Neuronal stem cell (in vitro differentiated cells): Measurements from ENCODE around the gene TRPC4AP.
A peak's percentile ranks its signal among the peaks of the same experiment; 100 is the strongest.
"Not testable (repeated sequence)": the region's sequence is repeated elsewhere in the genome, so short reads cannot be mapped to it uniquely, and the experiment has no call there.

Source experiments
- DNase-seq: peaks from one replicate; pipeline ENCODE4 v3.0.0-alpha.2; 2013; ENCODE audit warnings: low spot score
- H2AFZ ChIP-seq: one replicate; pipeline ENCODE4 v1.6.1; 2013; ENCODE audit warnings: mild to moderate bottlenecking, low read length, inconsistent platforms
- H2AK5ac ChIP-seq: 2 replicates; pipeline ENCODE4 v1.6.1; 2013; ENCODE audit warnings: low read depth, mild to moderate bottlenecking, inconsistent platforms, low read length, moderate library complexity, mixed read lengths
- H2BK120ac ChIP-seq: 2 replicates; pipeline ENCODE4 v1.6.1; 2013; ENCODE audit warnings: low read depth, mild to moderate bottlenecking, inconsistent platforms, low read length, moderate library complexity, mixed read lengths
- H2BK12ac ChIP-seq: one replicate; pipeline ENCODE4 v1.6.1; 2013; ENCODE audit warnings: low read length, inconsistent platforms
- H2BK15ac ChIP-seq: 2 replicates; pipeline ENCODE4 v1.6.1; 2013; ENCODE audit warnings: mild to moderate bottlenecking, low read length, inconsistent platforms, mixed read lengths
- H2BK5ac ChIP-seq: one replicate; pipeline ENCODE4 v1.6.1; 2013; ENCODE audit warnings: inconsistent platforms, mild to moderate bottlenecking, low read length, moderate library complexity
- H3K14ac ChIP-seq: one replicate; pipeline ENCODE4 v1.6.1; 2013; ENCODE audit warnings: low read length, inconsistent platforms
- H3K18ac ChIP-seq: 2 replicates; pipeline ENCODE4 v1.6.1; 2013; ENCODE audit warnings: low read length, inconsistent platforms
- H3K23ac ChIP-seq: 2 replicates; pipeline ENCODE4 v1.6.1; 2013; ENCODE audit warnings: low read depth, mild to moderate bottlenecking, mixed read lengths, low read length, inconsistent platforms; ENCODE audit not compliant: poor library complexity
- H3K27ac ChIP-seq: replicated peaks from 3 replicates; pipeline ENCODE4 v1.5.1; 2013; ENCODE audit warnings: low read length, inconsistent platforms
- H3K27me3 ChIP-seq, 3 experiments: 2 replicates each; pipeline ENCODE4 v1.6.1; 2013; ENCODE audit warnings: low read length in 3 of 3, mild to moderate bottlenecking in 2 of 3, inconsistent platforms in 1 of 3, low read depth in 1 of 3, mixed read lengths in 1 of 3, moderate library complexity in 1 of 3; ENCODE audit not compliant: control insufficient read depth in 3 of 3, insufficient read depth in 3 of 3
- H3K36me3 ChIP-seq, 2 donors: replicated peaks in 1 of 2; 2 replicates each; pipeline ENCODE4 v1.6.1; 2013; ENCODE audit warnings: low read length in 2 of 2; ENCODE audit not compliant: control insufficient read depth in 2 of 2, insufficient read depth in 2 of 2
- H3K4ac ChIP-seq: 2 replicates; pipeline ENCODE4 v1.6.1; 2013; ENCODE audit warnings: inconsistent platforms, mild to moderate bottlenecking, low read length, moderate library complexity
- H3K4me1 ChIP-seq, 2 donors: 1 replicate in 1 of 2; 2 replicates in 1 of 2; pipeline ENCODE4 v1.6.1; 2013; ENCODE audit warnings: low read length in 2 of 2, low read depth in 1 of 2; ENCODE audit not compliant: control insufficient read depth in 2 of 2, insufficient read depth in 1 of 2
- H3K4me2 ChIP-seq: one replicate; pipeline ENCODE4 v1.6.1; 2013; ENCODE audit warnings: mild to moderate bottlenecking, low read length, inconsistent platforms; ENCODE audit not compliant: insufficient read depth, poor library complexity, severe bottlenecking
- H3K4me3 ChIP-seq, 2 donors: 2 replicates each; pipeline ENCODE4 v1.5.1; 2013; ENCODE audit warnings: low read length in 2 of 2, mild to moderate bottlenecking in 2 of 2, inconsistent platforms in 1 of 2, moderate library complexity in 1 of 2
- H3K79me1 ChIP-seq: one replicate; pipeline ENCODE4 v1.6.1; 2013; ENCODE audit warnings: low read depth, mild to moderate bottlenecking, inconsistent platforms, low read length, moderate library complexity
- H3K9ac ChIP-seq: one replicate; pipeline ENCODE4 v1.6.1; 2013; ENCODE audit warnings: mild to moderate bottlenecking, low read depth, low read length, inconsistent platforms; ENCODE audit not compliant: poor library complexity
- H3K9me3 ChIP-seq, 2 donors: replicated peaks in 1 of 2; 2 replicates each; pipeline versions ENCODE3 to v1.6.1; 2013; ENCODE audit warnings: low read length in 2 of 2, mild to moderate bottlenecking in 2 of 2, inconsistent platforms in 1 of 2, low read depth in 1 of 2, mixed read lengths in 1 of 2, moderate library complexity in 1 of 2; ENCODE audit not compliant: control insufficient read depth in 2 of 2, insufficient read depth in 1 of 2
- H4K8ac ChIP-seq: one replicate; pipeline ENCODE4 v1.6.1; 2013; ENCODE audit warnings: low read depth, mild to moderate bottlenecking, inconsistent platforms, low read length, moderate library complexity
- H4K91ac ChIP-seq: one replicate; pipeline ENCODE4 v1.6.1; 2013; ENCODE audit warnings: low read length, low read depth, mild to moderate bottlenecking, inconsistent platforms; ENCODE audit not compliant: poor library complexity
- WGBS, 2 donors: extraction: QIAGEN DNeasy Blood & Tissue Kit; methylation state at CpG; one replicate each; pipeline ENCODE4 v1.1.7; 2013; ENCODE audit warnings: missing lambda C conversion rate in 2 of 2, mixed read lengths in 1 of 2; ENCODE audit not compliant: insufficient read length in 2 of 2, insufficient replicate concordance in 1 of 2; ENCODE audit errors: extremely low coverage in 2 of 2; 5-methylcytosine and 5-hydroxymethylcytosine counted together

Gene TRPC4AP

DNA sequence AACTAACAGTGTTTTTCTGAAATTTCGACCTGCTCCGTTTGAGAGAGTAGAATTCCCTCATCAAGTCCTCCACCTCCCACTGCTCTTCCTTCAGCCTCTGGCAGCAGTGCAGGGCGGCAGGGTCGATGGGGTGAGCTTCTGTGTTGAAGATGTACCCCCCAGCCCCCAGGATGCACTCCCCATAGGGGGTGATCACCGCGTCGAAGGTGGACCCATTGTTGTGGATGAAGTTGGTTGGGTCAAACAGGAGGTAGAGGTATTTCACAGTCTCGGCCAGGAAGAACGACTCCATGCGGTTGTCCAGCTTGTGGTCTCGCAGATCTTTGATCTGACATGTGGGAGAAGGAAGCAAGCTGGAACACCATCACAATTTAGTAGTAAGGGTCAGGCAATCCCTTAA is 23.0 kb upstream of the TRPC4AP start:
- H3K18ac ChIP-seq, result no peak overlapping the region
- H2BK5ac ChIP-seq, result no peak overlapping the region
- no peaks in the 10 kb centered on the region for H3K4me1 ChIP-seq
- no peak overlapping the region for H3K14ac ChIP-seq
- no peaks in the 10 kb centered on the region for H3K9me3 ChIP-seq
- H4K8ac ChIP-seq, result no peak overlapping the region
- no peak overlapping the region for H4K91ac ChIP-seq
- DNase-seq, result no peak
- H2BK12ac ChIP-seq, result no peak overlapping the region
- H3K79me1 ChIP-seq, result no peaks in the 10 kb centered on the region
- no peak overlapping the region for H3K4ac ChIP-seq
- no peak overlapping the region for H2AFZ ChIP-seq
- H3K23ac ChIP-seq, result peak overlapping the region; percentile 10
- no peak overlapping the region for H3K4me3 ChIP-seq
- no peaks in the 10 kb centered on the region for H3K27me3 ChIP-seq
- peaks cover 5 to 22% of the 10 kb centered on the region in 2 donors for H3K36me3 ChIP-seq
- no peak overlapping the region for H2BK15ac ChIP-seq
- H2BK120ac ChIP-seq, result no peak overlapping the region
- H3K4me2 ChIP-seq, result no peak overlapping the region
- H3K27ac ChIP-seq, result no peak overlapping the region
- H2AK5ac ChIP-seq, result no peak overlapping the region
- WGBS, 2 donors, result no CpG with 5 or more reads among the region's 11 CpGs
- no peak overlapping the region for H3K9ac ChIP-seq

DNA sequence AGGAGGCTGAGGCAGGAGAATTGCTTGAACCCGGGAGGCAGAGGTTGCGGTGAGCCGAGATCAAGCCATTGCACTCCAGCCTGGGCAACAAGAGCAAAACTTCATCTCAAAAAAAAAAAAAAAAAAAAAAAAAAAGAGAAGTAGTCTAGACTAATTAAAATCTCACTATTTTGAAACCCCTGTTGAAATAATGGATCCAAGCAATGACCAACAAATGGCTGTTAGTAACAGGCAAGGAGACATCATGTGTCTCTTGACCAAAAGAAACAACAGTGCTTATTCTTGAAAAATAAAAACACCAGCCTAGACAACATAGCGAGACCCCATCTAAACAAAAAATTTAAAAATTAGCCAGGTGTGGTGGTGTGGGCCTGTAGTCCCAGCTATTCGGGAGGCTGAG is 19.7 kb upstream of the TRPC4AP start:
- H3K18ac ChIP-seq, H2BK15ac ChIP-seq, H2AK5ac ChIP-seq, H3K9ac ChIP-seq, H3K9me3 ChIP-seq, H3K4me1 ChIP-seq, H3K23ac ChIP-seq, H3K14ac ChIP-seq, H4K8ac ChIP-seq, H2BK12ac ChIP-seq, DNase-seq, H2AFZ ChIP-seq, H3K27ac ChIP-seq, H3K4ac ChIP-seq, H2BK120ac ChIP-seq, H3K4me3 ChIP-seq, H3K36me3 ChIP-seq, H4K91ac ChIP-seq, H3K27me3 ChIP-seq, H3K79me1 ChIP-seq, H2BK5ac ChIP-seq, H3K4me2 ChIP-seq: not testable (repeated sequence)
- no CpG with 5 or more reads among the region's 5 CpGs for WGBS, 2 donors

DNA sequence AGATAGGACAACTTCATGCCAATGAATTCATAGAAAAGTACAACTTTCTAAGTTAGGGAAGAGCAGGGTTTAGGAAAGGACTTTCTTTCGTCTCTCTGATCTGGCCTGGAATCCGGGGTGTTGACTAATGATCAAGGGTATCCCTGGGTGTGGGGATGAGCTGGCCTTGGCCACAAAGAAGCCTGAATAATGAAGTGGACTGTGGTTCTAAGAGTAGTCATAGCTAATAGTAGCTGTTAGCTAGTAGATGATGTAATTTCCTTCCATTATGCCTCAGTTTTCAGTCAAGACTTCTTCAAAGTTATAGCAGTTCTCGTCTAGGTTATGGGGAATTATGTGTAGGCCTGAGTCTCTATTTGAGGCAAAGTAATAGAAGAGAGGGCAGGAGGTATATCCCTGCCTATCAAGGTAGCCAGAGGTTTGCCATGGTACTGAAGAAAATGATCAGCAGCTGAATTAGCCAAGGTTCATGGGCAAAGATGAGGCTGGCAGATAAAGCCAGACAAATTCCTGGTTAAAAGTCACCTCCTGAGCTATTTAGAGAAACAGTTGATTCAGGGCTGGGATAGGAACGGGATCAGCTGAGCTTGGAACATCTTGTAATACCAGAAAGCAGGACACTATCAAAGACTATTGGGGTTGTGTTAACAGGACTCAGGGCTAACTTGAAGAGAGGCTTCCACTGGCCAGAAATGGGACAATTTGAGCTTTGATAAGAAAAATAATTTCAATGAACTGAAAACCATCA is 18.7 kb upstream of the TRPC4AP start:
- WGBS, 2 donors, result no CpG with 5 or more reads among the region's 4 CpGs
- no peak overlapping the region for H2BK15ac ChIP-seq
- H3K79me1 ChIP-seq, result no peaks in the 10 kb centered on the region
- no peak overlapping the region for H2BK5ac ChIP-seq
- no peaks in the 10 kb centered on the region for H3K9me3 ChIP-seq
- no peak overlapping the region for H2BK120ac ChIP-seq
- no peak overlapping the region for H3K4me2 ChIP-seq
- H3K9ac ChIP-seq, result no peak overlapping the region
- no peak overlapping the region for H3K14ac ChIP-seq
- H3K23ac ChIP-seq, result no peak overlapping the region
- H2AK5ac ChIP-seq, result no peak overlapping the region
- H3K36me3 ChIP-seq, result peaks cover 5 to 8% of the 10 kb centered on the region in 2 donors
- no peaks in the 10 kb centered on the region for H3K27me3 ChIP-seq
- H3K27ac ChIP-seq, result no peak overlapping the region
- H3K4me1 ChIP-seq, result no peaks in the 10 kb centered on the region
- H3K18ac ChIP-seq, result no peak overlapping the region
- no peak overlapping the region for H2BK12ac ChIP-seq
- H4K91ac ChIP-seq, result no peak overlapping the region
- no peak overlapping the region for H4K8ac ChIP-seq
- H3K4me3 ChIP-seq, result no peak overlapping the region
- H3K4ac ChIP-seq, result no peak overlapping the region
- DNase-seq, result no peak
- H2AFZ ChIP-seq, result no peak overlapping the region

DNA sequence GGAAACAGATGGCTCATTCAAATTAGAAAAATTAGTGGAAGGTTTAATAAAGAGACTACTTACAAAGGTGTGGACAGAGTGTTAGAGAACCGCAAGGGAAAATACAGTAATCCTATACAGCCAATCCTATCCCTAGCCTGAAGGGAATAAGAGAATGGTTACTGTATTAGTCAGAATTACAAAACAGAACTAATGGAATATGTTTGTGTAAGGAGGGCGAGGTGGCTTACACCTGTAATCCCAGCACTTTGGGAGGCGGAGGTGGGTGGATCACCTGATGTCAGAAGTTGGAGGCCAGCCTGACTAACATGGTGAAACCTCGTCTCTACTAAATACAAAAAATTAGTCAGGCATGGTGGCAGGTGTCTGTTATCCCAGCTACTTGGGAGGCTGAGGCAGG is 16.3 kb upstream of the TRPC4AP start:
- H4K8ac ChIP-seq, result no peak overlapping the region
- no CpG with 5 or more reads among the region's 4 CpGs for WGBS, 2 donors
- H3K23ac ChIP-seq, result no peak overlapping the region
- no peak overlapping the region for H2BK12ac ChIP-seq
- H3K4me3 ChIP-seq, result no peak overlapping the region
- H3K27ac ChIP-seq, result no peak overlapping the region
- no peak overlapping the region for H2BK5ac ChIP-seq
- H3K18ac ChIP-seq, result no peak overlapping the region
- H3K4me1 ChIP-seq, result no peaks in the 10 kb centered on the region
- no peak overlapping the region for H3K4me2 ChIP-seq
- H2AFZ ChIP-seq, result no peak overlapping the region
- H3K36me3 ChIP-seq, result no peaks in the 10 kb centered on the region
- no peak overlapping the region for H2BK120ac ChIP-seq
- H2AK5ac ChIP-seq, result no peak overlapping the region
- H4K91ac ChIP-seq, result no peak overlapping the region
- H2BK15ac ChIP-seq, result no peak overlapping the region
- DNase-seq, result no peak
- H3K9me3 ChIP-seq, result no peaks in the 10 kb centered on the region
- H3K27me3 ChIP-seq, result no peaks in the 10 kb centered on the region
- H3K14ac ChIP-seq, result no peak overlapping the region
- no peak overlapping the region for H3K4ac ChIP-seq
- H3K9ac ChIP-seq, result no peak overlapping the region
- H3K79me1 ChIP-seq, result no peaks in the 10 kb centered on the region
